ENCODE results near the gene TAPBPL. TPM values are rescaled to one million over a fixed set of nuclear protein-coding genes. Genes with fewer than 3 reads are reported as not detected.
A peak's percentile ranks its signal among the peaks of the same experiment; 100 is the strongest.

Gene TAPBPL
- total RNA-seq, 1 donor: 13.8 TPM

GRCh38 chr12:6457220-6457945, 5.5 kb downstream of the TAPBPL start:
- peaks cover 3% of the 10 kb centered on the region for H3K79me2 ChIP-seq (ENCODE audit: insufficient read depth, low read length)
- H3K4me2 ChIP-seq (ENCODE audit: insufficient read depth, low read length): no peak overlapping the region
- no peak overlapping the region for H2AFZ ChIP-seq (ENCODE audit: low read length)
- no peaks in the 10 kb centered on the region for H3K9me3 ChIP-seq (ENCODE audit: low read depth, low read length)
- H3K27me3 ChIP-seq (ENCODE audit: insufficient read depth, low read length): no peaks in the 10 kb centered on the region
- H3K4me3 ChIP-seq (ENCODE audit: insufficient read depth, low read length): no peak overlapping the region
- no peak for DNase-seq (ENCODE audit: insufficient read length, low spot score, missing footprints)
- H4K20me1 ChIP-seq (ENCODE audit: insufficient read depth, low read length): no peaks in the 10 kb centered on the region
- H3K36me3 ChIP-seq (ENCODE audit: insufficient read depth, low read length): peaks cover 55% of the 10 kb centered on the region
- no peak overlapping the region for H3K27ac ChIP-seq (ENCODE audit: low read depth, low read length)
- TF ChIP-seq, protein P1, sequence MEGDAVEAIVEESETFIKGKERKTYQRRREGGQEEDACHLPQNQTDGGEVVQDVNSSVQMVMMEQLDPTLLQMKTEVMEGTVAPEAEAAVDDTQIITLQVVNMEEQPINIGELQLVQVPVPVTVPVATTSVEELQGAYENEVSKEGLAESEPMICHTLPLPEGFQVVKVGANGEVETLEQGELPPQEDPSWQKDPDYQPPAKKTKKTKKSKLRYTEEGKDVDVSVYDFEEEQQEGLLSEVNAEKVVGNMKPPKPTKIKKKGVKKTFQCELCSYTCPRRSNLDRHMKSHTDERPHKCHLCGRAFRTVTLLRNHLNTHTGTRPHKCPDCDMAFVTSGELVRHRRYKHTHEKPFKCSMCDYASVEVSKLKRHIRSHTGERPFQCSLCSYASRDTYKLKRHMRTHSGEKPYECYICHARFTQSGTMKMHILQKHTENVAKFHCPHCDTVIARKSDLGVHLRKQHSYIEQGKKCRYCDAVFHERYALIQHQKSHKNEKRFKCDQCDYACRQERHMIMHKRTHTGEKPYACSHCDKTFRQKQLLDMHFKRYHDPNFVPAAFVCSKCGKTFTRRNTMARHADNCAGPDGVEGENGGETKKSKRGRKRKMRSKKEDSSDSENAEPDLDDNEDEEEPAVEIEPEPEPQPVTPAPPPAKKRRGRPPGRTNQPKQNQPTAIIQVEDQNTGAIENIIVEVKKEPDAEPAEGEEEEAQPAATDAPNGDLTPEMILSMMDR (IDR thresholded peaks at IDR 0.05; ENCODE audit: extremely low read depth, low read depth, low read length): no peak
- H3K4me1 ChIP-seq (ENCODE audit: insufficient read depth, low read length): peaks cover 6% of the 10 kb centered on the region

- TF ChIP-seq, protein P1 (IDR thresholded peaks at IDR 0.05; ENCODE audit: extremely low read depth, low read depth, low read length): no peak
- Histone ChIP-seq H3K4me2 (ENCODE audit: insufficient read depth, low read length) (no peak overlapping the region), H3K36me3 (ENCODE audit: insufficient read depth, low read length) (peaks cover 64% of the 10 kb centered on the region), H3K4me1 (ENCODE audit: insufficient read depth, low read length) (no peaks in the 10 kb centered on the region), H2AFZ (ENCODE audit: low read length) (no peak overlapping the region), H3K79me2 (ENCODE audit: insufficient read depth, low read length) (no peaks in the 10 kb centered on the region), H3K4me3 (ENCODE audit: insufficient read depth, low read length) (no peak overlapping the region), H3K27me3 (ENCODE audit: insufficient read depth, low read length) (no peaks in the 10 kb centered on the region), H3K9me3 (ENCODE audit: low read depth, low read length) (no peaks in the 10 kb centered on the region), H4K20me1 (ENCODE audit: insufficient read depth, low read length) (no peaks in the 10 kb centered on the region), H3K27ac (ENCODE audit: low read depth, low read length) (no peak overlapping the region)
- DNase-seq (ENCODE audit: insufficient read length, low spot score, missing footprints): peak; percentile 52
Measured at GRCh38 chr12:6458281-6459003, 6.6 kb downstream of the TAPBPL start.

DNA sequence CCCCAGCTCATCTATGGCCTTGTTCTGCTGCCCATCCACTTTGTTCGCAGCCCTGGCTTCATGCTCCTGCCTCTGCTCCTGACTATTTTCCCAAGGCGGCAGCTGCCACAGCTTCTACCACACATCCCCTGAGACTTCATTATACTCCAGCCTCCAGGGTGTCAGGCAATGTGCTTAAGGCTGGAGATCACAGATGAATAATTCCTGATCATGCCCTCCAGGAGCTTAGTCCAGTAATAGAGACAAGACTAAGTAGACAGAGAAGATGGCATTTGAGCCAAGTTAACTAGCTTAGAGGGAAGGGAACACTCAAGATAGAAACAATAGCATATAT, 7.1 kb downstream of the TAPBPL start:
- TF ChIP-seq, protein P1 (IDR thresholded peaks at IDR 0.05; ENCODE audit: extremely low read depth, low read depth, low read length): no peak
- Histone ChIP-seq H2AFZ (ENCODE audit: low read length) (no peak overlapping the region), H3K4me1 (ENCODE audit: insufficient read depth, low read length) (no peaks in the 10 kb centered on the region), H3K4me3 (ENCODE audit: insufficient read depth, low read length) (no peak overlapping the region), H3K36me3 (ENCODE audit: insufficient read depth, low read length) (peaks cover 67% of the 10 kb centered on the region), H3K4me2 (ENCODE audit: insufficient read depth, low read length) (no peak overlapping the region), H3K9me3 (ENCODE audit: low read depth, low read length) (no peaks in the 10 kb centered on the region), H3K27me3 (ENCODE audit: insufficient read depth, low read length) (no peaks in the 10 kb centered on the region), H4K20me1 (ENCODE audit: insufficient read depth, low read length) (no peaks in the 10 kb centered on the region), H3K27ac (ENCODE audit: low read depth, low read length) (no peak overlapping the region), H3K79me2 (ENCODE audit: insufficient read depth, low read length) (no peaks in the 10 kb centered on the region)
- no peak for DNase-seq (ENCODE audit: insufficient read length, low spot score, missing footprints)

DNA sequence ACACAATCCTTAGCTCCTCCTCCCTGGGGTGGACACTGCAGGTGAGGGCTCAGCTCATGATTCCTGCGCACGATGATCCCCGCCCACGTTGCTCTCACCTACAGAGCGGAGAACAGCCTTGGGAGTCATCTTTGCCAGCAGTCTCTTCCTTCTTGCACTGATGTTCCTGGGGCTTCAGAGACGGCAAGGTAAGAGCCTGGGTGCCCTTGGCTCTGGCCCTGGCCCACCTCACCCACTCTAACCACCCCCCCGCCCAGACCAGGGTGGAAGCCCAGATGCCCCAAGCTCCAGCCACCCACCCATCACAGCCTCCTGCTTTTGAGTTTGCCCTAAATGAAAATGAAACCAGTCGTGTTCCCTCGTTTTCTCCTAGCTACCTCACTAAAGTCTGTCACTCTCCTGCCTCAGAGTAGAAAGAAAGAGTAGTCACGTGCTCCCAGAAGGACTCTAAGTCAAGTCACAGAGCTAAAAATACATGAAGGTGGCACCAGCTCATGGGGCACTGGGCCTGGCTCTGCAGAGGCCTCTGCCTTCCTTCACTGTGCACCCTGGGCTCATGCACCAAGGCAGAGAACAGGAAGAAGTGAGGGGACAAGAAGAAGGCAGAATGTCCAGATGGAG, 9.0 kb downstream of the TAPBPL start:
- TF ChIP-seq, protein P1 (IDR thresholded peaks at IDR 0.05; ENCODE audit: extremely low read depth, low read depth, low read length): no peak
- Histone ChIP-seq H3K79me2 (ENCODE audit: insufficient read depth, low read length) (peaks cover 1% of the 10 kb centered on the region), H3K4me3 (ENCODE audit: insufficient read depth, low read length) (no peak overlapping the region), H4K20me1 (ENCODE audit: insufficient read depth, low read length) (peaks cover 3% of the 10 kb centered on the region), H3K4me1 (ENCODE audit: insufficient read depth, low read length) (no peaks in the 10 kb centered on the region), H2AFZ (ENCODE audit: low read length) (no peak overlapping the region), H3K9me3 (ENCODE audit: low read depth, low read length) (no peaks in the 10 kb centered on the region), H3K27me3 (ENCODE audit: insufficient read depth, low read length) (no peaks in the 10 kb centered on the region), H3K36me3 (ENCODE audit: insufficient read depth, low read length) (peaks cover 77% of the 10 kb centered on the region), H3K27ac (ENCODE audit: low read depth, low read length) (no peak overlapping the region), H3K4me2 (ENCODE audit: insufficient read depth, low read length) (no peak overlapping the region)
- no peak for DNase-seq (ENCODE audit: insufficient read length, low spot score, missing footprints)
